ENCODE results near the gene DMRTC2.

DMRTC2 gene

GRCh38 chr19:41851456-41851855 lies 6.6 kb downstream of the DMRTC2 start:
- intact Hi-C loops (cut with DNase I; ENCODE audit: low total_unique reads), result no loop called here
- H3K36me3 ChIP-seq, result no peaks in the 10 kb centered on the region
- H3K27me3 ChIP-seq, result peaks cover 0 to 29% of the 10 kb centered on the region in 2 donors
- no peaks in the 10 kb centered on the region for H3K4me1 ChIP-seq
- no peak overlapping the region for H3K27ac ChIP-seq
- TF ChIP-seq, protein P1, sequence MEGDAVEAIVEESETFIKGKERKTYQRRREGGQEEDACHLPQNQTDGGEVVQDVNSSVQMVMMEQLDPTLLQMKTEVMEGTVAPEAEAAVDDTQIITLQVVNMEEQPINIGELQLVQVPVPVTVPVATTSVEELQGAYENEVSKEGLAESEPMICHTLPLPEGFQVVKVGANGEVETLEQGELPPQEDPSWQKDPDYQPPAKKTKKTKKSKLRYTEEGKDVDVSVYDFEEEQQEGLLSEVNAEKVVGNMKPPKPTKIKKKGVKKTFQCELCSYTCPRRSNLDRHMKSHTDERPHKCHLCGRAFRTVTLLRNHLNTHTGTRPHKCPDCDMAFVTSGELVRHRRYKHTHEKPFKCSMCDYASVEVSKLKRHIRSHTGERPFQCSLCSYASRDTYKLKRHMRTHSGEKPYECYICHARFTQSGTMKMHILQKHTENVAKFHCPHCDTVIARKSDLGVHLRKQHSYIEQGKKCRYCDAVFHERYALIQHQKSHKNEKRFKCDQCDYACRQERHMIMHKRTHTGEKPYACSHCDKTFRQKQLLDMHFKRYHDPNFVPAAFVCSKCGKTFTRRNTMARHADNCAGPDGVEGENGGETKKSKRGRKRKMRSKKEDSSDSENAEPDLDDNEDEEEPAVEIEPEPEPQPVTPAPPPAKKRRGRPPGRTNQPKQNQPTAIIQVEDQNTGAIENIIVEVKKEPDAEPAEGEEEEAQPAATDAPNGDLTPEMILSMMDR (IDR thresholded peaks at IDR 0.05), result no peak
- no peak overlapping the region for H3K4me3 ChIP-seq
- H3K9me3 ChIP-seq, result no peaks in the 10 kb centered on the region
- no peak for DNase-seq

DNA sequence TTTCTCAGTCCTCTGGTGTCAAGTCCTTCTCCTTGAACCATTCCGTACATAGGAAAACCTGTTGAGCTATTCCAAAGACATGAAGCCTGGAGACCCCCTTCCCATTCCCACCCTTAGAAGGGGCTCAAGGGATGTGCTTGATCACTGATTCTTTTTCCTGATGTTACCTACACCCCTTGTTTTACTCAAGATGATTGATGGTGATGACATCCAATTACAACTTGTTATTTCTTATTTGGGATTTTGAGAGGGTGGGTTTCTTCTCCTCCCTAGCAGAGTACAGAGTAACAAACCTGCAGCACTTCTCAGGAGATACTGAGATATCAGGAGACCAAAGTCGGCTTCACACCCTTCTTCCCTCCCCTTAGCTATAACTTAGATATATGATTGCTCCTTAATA lies 8.5 kb downstream of the DMRTC2 start:
- Histone ChIP-seq H3K27me3 (peaks cover 0 to 28% of the 10 kb centered on the region in 2 donors), H3K4me3 (no peak overlapping the region), H3K36me3 (no peaks in the 10 kb centered on the region), H3K4me1 (no peaks in the 10 kb centered on the region), H3K27ac (no peak overlapping the region), H3K9me3 (no peaks in the 10 kb centered on the region)
- TF ChIP-seq, protein P1 (IDR thresholded peaks at IDR 0.05), result no peak
- DNase-seq, result no peak
- intact Hi-C loops (cut with DNase I; ENCODE audit: low total_unique reads), result no loop called here

- H3K4me1 ChIP-seq, result no peaks in the 10 kb centered on the region
- TF ChIP-seq, protein P1 (IDR thresholded peaks at IDR 0.05), result no peak
- intact Hi-C loops (cut with DNase I; ENCODE audit: low total_unique reads), result no loop called here
These were observed 8.9 kb downstream of the DMRTC2 start for GRCh38 chr19:41853768-41854167.

GRCh38 chr19:41859213-41859617 lies 14.4 kb downstream of the DMRTC2 start:
- DNase-seq, result no peak
- Histone ChIP-seq H3K27me3 (peaks cover 0 to 7% of the 10 kb centered on the region in 2 donors), H3K4me3 (peak overlapping the region; percentile 73 to 88), H3K36me3 (peaks cover 26 to 33% (median 31%) of the 10 kb centered on the region in 3 donors), H3K4me1 (peaks cover 0 to 35% (median 26%) of the 10 kb centered on the region in 4 donors), H3K27ac (peak overlapping the region; percentile 89 to 92), H3K9me3 (no peaks in the 10 kb centered on the region)
- TF ChIP-seq, protein P1 (IDR thresholded peaks at IDR 0.05), result no peak
- intact Hi-C loops (cut with DNase I; ENCODE audit: low total_unique reads), result no loop called here

More at GRCh38 chr19:41853768-41854167, 8.9 kb downstream of the DMRTC2 start:
- H3K36me3 ChIP-seq, result no peaks in the 10 kb centered on the region
- H3K9me3 ChIP-seq, result no peaks in the 10 kb centered on the region
- peaks cover 0 to 24% of the 10 kb centered on the region in 2 donors for H3K27me3 ChIP-seq
- no peak overlapping the region for H3K4me3 ChIP-seq
- DNase-seq, result no peak
- H3K27ac ChIP-seq, result no peak overlapping the region

DNA sequence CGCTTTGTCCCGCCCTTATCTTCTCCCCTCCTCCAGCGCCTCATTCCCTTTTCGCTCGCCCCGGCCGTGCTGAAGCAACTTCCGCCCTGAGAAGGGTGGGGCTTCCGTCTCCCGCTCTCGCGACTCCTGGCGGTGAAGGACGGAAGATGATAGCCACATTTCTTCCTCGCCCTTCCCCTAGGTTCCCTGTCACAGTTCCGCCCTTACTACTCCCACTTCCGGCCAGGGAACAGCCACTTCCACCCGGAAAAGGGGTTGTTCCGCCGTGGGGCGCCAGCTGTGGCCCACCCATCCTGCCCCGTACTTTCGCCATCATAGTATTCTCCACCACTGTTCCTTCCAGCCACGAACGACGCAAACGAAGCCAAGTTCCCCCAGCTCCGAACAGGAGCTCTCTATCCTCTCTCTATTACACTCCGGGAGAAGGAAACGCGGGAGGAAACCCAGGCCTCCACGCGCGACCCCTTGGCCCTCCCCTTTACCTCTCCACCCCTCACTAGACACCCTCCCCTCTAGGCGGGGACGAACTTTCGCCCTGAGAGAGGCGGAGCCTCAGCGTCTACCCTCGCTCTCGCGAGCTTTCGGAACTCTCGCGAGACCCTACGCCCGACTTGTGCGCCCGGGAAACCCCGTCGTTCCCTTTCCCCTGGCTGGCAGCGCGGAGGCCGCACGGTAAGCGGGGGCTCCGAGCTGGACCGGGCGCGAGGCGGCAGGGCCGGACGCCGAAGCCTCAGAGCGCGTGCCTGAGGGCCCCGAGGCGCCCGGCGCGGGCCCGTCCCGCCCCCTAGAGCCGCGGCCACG lies 15.0 kb downstream of the DMRTC2 start, which contains the start of gene RPS19:
RPS19 (plus strand) TSS at position 638 of the 801 bp plus-strand sequence. CDS start 520 bp downstream, outside the sequence.
- Histone ChIP-seq H3K27ac (peak within 1 kb of the TSS; percentile 89 to 92), H3K27me3 (peaks cover 0 to 3% of the 10 kb centered on the region in 2 donors), H3K4me1 (peaks cover 0 to 38% (median 26%) of the 10 kb centered on the region in 4 donors), H3K9me3 (no peaks in the 10 kb centered on the region), H3K4me3 (peak within 1 kb of the TSS; percentile 73 to 88), H3K36me3 (peaks cover 32 to 39% (median 37%) of the 10 kb centered on the region in 3 donors)
- intact Hi-C loops (cut with DNase I; ENCODE audit: low total_unique reads), result loop anchor here (2.0 kb wide), 1 partner anchor 25 kb away; no protein-coding TSS in a partner anchor
- TF ChIP-seq, protein P1 (IDR thresholded peaks at IDR 0.05), result peak; percentile 64 to 90
- peak; percentile 97 to 99 for DNase-seq

Data from tibial artery (tissue), 4 donors.